Dedifferentiated amniotic fluid mesenchymal stem cell (primary cell): ENCODE measurements around the gene NAGS.
A peak's percentile ranks its signal among the peaks of the same experiment; 100 is the strongest.
"Not testable (repeated sequence)": the region's sequence is repeated elsewhere in the genome, so short reads cannot be mapped to it uniquely, and the experiment has no call there.

ENCODE experiments used
- DNase-seq: peaks from one replicate; pipeline ENCODE4 v3.0.0-alpha.2; 2016; ENCODE audit errors: extremely low spot score

Gene NAGS

GRCh38 chr17:43983515-43984411, 20.7 kb upstream of the NAGS start:
- DNase-seq, result no peak

GRCh38 chr17:43984521-43984920, 19.9 kb upstream of the NAGS start:
- no peak for DNase-seq

DNA sequence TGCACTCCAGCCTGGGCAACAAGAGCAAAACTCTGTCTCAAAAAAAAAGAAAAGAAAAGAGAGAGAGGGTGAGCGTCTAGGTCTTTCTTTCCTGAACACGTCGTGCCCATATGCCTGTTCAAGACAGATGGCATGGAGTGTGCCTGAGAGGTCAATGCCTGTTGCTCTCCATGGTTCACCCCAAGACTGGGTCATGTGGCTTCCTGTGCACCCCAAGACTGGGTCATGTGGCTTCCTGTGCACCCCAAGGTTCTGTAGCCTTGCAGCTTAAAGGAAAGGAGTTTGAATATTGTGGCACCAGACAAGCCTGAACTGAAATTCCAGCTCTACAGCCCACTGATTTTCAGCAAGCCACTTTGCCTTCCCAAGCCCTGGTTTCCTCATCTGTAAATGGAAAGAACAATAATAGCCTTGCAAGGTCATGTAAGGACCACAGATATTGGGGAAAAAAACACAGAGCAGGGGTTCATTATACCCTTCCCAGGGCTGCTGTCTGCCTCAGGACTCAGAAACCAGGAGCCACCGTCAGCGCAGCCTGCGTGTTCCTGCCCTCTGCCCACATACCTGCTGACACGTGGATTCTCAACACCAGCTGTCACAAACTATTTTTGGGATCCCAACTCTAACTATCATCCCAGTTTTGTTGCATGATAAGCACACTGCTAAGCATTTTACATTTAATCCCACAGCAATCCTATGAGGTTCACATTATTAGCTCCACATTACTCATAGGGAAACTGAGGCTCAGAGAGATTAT, 18.0 kb upstream of the NAGS start:
- DNase-seq, result no peak

GRCh38 chr17:43987131-43988021, 17.0 kb upstream of the NAGS start:
- DNase-seq, result no peak

DNA sequence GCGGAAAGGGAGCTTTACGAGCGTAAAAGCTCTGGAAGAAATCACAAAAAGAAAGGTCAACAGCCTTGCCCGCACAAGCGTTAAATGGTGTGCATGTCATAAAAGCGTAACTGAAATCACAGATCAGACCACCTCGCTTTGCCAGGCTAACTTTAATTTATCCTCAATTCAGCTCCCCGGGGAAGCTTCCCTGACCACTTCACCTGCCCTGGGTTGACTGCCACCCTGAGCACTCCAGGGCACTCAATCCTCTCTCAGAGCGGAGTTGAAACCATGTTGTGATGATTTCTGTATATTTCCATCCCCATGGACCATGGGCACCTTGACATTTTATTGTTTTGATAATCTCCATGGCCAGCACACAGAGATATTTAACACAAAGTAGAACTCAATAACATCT, 16.1 kb upstream of the NAGS start:
- DNase-seq, result no peak

GRCh38 chr17:43992641-43993040, 11.8 kb upstream of the NAGS start:
- DNase-seq, result no peak

DNA sequence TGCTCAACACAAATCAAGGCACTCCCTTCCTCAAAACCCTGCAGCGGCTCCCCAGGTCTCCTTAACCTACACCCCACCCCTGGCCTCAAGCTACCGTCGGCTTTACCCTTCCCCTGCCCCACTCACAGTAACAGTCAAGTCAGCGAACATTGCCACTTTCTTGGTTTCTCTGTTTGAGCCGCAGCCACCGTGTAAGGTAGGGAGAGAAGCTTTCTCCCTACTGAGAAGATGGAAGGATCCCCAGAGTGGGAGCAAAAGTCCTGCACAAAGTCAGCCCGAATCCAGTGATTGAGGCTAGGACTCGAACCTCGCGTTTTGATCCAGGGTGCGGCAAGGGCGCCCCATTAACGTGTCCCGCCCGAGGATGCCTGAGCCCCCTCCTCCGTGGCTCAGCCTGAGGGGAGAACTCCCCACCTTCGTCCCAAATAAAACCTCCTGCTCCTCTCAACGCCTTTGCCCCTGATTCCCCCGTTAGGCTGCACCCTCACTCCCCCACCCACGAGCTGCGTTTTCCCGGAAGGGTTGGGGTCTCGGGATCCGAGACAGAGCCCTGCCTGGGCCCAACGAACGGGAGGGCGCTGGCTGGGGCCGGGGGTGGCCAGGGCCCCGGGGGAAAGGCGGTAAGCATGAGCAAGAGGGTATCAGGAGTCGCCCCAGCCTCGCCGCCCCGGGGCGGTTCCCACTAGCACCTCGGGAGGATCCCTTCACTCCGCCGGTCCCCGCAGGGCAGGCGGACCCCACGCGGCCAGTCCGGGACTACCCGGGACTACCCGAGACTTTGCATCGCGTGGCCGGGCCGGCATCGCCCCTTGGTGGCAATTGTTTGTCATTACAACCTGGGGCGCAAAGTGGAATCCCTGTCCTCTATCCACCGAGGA, 9.9 kb upstream of the NAGS start:
- DNase-seq, result peak; percentile 53

DNA sequence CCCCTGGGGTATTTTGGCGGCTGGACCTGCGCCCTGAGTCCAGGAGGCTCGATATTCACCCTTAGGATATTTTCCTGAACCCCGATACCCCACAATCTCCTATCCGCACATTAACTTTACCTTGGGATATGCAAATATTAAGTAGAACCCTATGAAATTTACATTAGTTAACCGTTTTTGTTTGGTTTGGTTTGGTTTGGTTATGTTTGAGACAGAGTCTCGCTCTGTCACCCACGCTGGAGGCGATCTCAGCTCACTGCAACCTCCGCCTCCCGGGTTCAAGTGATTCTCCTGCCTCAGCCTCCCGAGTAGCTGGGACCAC, 9.3 kb upstream of the NAGS start:
- no peak for DNase-seq

DNA sequence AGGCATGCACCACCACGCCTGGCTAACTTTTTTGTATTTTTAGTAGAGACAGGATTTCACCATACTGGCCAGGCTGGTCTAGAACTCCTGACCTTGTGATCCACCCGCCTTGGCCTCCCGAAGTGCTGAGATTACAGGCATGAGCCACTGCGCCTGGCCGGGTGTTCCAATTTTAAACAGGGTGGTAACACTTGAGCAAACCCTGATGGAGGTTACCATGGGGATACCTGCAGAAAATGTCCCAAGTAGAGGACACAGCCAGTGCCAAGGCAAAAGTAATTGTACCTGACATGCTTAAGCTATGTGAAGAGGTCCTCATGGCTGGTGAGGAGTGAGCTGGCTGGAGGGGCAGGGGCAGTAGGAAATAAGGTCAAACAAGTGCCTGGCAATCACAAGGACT, 7.2 kb upstream of the NAGS start:
- DNase-seq, result not testable (repeated sequence)

DNA sequence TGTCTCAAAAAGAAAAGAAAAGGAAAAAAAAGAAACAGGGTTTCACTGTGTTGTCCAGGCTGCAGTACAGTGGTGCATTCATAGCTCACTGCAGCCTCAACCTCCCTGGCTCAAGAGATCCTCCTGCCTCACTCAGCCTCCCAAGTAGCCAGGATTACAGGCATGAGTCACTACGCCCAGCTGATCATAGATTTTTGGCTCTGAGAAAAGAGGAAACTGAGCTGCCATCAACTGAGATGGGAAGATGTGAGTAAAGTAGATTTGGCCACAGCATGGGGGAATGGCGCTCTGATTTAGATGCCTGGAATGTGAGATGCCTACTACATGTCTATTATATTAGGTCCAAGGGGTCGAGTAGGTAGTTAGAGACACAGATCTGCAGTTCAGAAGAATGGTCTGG, 5.9 kb upstream of the NAGS start:
- no peak for DNase-seq

DNA sequence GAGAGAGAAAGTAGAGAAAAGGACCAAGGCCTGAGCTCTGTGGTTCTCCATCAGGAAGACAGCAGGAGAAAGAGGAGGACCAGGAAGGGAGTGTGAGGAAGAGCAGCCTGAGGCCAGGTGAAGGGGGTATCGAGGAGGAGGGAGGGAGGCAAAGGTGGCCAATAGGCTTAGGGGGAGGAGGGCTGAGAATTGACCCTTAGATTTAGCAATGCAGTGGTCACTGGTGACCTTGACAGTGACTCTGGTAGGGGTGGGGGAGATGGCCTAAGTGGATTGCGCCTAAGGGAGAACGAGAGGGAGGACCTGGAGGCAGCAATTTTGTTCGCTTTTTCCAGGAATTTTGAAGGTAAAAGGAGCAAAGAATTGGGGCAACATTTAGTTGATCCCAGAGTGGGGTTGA, 5.4 kb upstream of the NAGS start:
- DNase-seq, result no peak

GRCh38 chr17:44000141-44000860, 4.1 kb upstream of the NAGS start:
- DNase-seq, result no peak

- no peak for DNase-seq
Measured at GRCh38 chr17:44000871-44001460, 3.5 kb upstream of the NAGS start.

DNA sequence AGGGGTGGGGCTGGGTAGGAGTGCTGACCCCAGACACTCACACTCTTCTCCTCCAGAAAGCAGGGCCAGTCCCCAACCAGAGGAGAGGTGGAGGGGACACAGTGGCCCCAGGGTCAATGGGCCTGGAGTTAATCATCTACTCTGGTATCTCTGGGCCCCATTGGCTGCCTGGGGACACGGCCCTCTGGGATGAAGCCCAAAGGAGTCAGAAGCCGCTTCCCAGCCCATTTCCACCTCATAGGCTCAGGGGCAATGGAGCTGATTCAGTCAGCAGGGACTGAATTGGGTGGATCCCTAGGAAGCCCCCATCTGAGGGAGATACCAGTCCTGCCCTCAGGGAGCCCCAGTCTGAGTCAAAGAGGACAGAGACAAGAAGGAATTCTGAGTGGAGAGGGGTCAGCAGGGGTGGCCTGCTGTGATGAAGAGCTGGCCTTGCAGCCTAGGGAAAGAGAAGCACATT, 2.9 kb upstream of the NAGS start:
- DNase-seq, result no peak

DNA sequence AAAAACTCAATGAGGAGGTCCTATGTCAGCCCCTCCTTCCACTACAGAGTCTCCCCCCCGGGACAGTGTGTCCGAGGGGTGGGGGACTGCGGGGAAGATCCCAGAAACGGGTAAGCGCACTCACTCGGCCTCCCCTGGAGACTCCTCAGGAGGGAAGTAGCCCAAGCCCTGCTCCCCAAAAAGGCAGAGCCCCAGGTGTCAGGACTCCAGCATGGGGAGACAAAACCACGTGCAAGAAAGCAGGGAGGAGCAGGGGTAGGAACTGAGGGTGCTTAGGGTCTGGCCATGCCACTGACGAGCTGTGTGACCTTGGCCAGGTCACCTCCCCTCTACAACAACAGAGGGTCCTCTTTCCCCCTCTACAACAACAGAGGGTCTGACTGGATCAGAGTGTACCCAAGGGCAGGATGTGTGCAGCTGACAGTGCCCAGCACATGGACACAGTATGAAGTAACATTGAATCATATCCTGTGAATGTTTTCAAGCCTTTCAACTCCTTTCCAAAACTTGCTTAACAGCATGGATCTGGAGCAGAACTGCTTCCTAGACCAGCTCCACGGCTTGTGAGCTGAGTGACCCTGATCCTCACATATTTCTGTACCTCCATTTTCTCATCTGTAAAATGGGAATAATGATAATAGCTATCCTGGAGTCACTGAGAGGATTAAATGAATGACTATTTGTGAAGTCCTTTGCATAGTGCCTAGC, 2.1 kb upstream of the NAGS start:
- no peak for DNase-seq

DNA sequence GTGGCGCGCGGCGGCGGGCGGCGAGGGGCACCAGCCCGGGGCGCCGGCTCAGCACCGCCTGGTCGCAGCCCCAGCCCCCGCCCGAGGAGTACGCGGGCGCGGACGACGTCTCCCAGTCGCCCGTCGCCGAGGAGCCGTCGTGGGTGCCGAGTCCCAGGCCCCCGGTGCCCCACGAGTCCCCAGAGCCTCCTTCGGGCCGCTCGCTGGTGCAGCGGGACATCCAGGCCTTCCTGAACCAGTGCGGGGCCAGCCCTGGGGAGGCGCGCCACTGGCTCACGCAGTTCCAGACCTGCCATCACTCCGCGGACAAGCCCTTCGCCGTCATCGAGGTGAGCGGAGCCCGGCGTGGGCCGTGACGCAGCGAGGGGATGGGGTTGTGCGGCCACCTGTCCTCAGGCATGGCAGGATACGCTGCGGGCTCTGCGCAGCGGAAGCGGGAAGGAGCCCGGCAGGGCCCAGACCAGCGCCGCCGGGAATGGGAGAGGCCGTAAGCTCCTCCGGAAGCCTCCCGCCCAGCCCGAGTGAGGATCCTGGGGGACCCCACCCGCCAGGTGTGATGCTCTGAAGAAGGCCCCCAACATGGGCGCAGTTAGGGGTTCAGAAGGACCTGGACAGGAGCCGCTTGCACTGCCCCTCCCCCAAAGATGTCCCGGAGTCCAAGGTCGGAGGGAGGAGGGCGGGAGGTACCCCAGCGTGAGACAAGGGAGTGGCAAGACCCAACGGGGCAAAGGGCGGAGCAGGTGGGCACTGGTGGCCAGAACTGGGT, 522 bp downstream of the NAGS start:
- DNase-seq, result no peak

DNA sequence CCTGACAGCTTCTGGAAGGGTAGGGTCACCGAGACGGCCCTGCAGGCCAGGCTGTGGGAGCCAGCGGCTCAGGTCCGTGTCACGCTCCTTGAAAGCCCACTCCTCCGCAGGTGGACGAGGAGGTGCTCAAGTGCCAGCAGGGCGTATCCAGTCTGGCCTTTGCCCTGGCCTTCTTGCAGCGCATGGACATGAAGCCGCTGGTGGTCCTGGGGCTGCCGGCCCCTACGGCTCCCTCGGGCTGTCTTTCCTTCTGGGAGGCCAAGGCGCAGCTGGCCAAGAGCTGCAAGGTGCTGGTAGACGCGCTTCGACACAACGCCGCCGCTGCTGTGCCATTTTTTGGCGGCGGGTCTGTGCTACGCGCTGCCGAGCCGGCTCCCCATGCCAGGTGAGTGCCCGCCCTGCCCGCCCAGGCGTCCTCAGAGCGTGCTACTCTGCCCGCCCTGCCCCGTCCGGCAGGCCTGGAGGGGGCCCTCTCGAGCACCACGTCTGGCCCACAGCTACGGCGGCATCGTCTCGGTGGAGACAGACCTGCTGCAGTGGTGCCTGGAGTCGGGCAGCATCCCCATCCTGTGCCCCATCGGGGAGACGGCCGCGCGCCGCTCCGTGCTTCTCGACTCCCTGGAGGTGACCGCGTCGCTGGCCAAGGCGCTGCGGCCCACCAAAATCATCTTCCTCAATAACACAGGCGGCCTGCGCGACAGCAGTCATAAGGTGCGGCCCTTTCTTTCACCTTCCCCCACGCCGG, 1.3 kb downstream of the NAGS start:
- DNase-seq, result no peak

DNA sequence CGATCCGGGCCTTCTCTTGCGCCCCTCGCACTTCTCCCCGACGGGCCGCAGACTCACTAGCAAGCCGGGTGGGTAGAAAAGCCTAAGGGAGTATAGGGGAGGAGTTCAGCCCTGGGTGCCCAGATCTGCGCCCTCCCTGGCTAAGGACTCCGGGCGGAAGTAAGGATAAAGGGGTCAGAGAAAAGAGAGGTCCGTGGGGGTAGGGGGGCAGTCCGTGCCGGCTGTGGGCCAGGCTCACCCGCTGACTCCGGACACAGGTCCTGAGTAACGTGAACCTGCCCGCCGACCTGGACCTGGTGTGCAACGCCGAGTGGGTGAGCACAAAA, 1.8 kb downstream of the NAGS start:
- no peak for DNase-seq
